A549 (cell line): Measurements from ENCODE around the gene COMMD7. TPM values are rescaled to one million over a fixed set of nuclear protein-coding genes. Genes with fewer than 3 reads are reported as not detected.

ENCODE experiments used
- ATAC-seq, 2 experiments: fragments of 200-7000 bp in 1 of 2; fragments of >200 bp in 1 of 2; cut with Nextera tagmentation in 1 of 2; cut with Tn5 transposase in 1 of 2; 3 replicates each; pipeline versions ENCODE4 v1.8.0 to v1.9.1; 2018 to 2020; ENCODE audit warnings: mild to moderate bottlenecking in 1 of 2, moderate library complexity in 1 of 2
- CTCF ChIA-PET: fragments of 300-600 bp; sonication (Branson Sonifier 250); formaldehyde crosslinking; extraction: SDS; loops from one replicate; lab custom pipeline; 2021; ENCODE audit warnings: antibody characterized with exemption, inconsistent platforms; lab: Yijun Ruan, JAX
- POLR2A ChIA-PET: fragments of 350-600 bp; formaldehyde crosslinking; extraction: SDS; loops from one replicate; lab custom pipeline; 2021; ENCODE audit warnings: antibody characterized with exemption, inconsistent platforms; lab: Yijun Ruan, JAX
- DNase-seq, 2 experiments: peaks; one replicate each; pipeline versions ENCODE4 v3.0.0 to v3.0.0-alpha.2; 2011 to 2016; ENCODE audit warnings: low read depth in 1 of 2, low spot score in 1 of 2
- FAIRE-seq: peaks from 2 replicates; lab custom pipeline; 2011; peaks lifted over from hg19 to GRCh38; lab: Jason Lieb, UNC
- H3K27ac ChIP-seq, 2 experiments: fragments of >200 bp; sonication (Bioruptor Twin); formaldehyde crosslinking; 3 replicates each; pipeline ENCODE4 v1.5.1; 2016 to 2017
- H3K4me1 ChIP-seq: fragments of >200 bp; sonication (Bioruptor Twin); formaldehyde crosslinking; 3 replicates; pipeline ENCODE4 v1.6.1; 2016
- H3K4me2 ChIP-seq: fragments of >200 bp; sonication (Bioruptor Twin); formaldehyde crosslinking; 3 replicates; pipeline ENCODE4 v1.6.1; 2016
- H3K4me3 ChIP-seq: fragments of >200 bp; sonication (Bioruptor Twin); formaldehyde crosslinking; 3 replicates; pipeline ENCODE4 v1.5.1; 2016
- H3K9me3 ChIP-seq: fragments of >200 bp; sonication (Bioruptor Twin); formaldehyde crosslinking; 3 replicates; pipeline ENCODE4 v1.6.1; 2016
- CBX2 ChIP-seq: fragments of 200-600 bp; sonication (generic); IDR thresholded peaks from 2 replicates; pipeline ENCODE4 v1.6.1; 2016; ENCODE audit warnings: low read depth, mild to moderate bottlenecking, borderline replicate concordance
- CBX8 ChIP-seq: fragments of 200-600 bp; sonication (generic); IDR thresholded peaks from 2 replicates; pipeline ENCODE4 v1.6.1; 2016
- CHD2 ChIP-seq: fragments of 150-350 bp; IDR thresholded peaks from 2 replicates; pipeline ENCODE4 v1.6.1; 2014; ENCODE audit warnings: low read length; ENCODE audit not compliant: partially characterized antibody
- EHF ChIP-seq: fragments of 250-450 bp; sonication (Bioruptor Pico); IDR thresholded peaks from 2 replicates; pipeline ENCODE4 v1.5.0; 2020; ENCODE audit warnings: mild to moderate bottlenecking
- ESRRA ChIP-seq: fragments of 150-350 bp; IDR thresholded peaks from 2 replicates; pipeline ENCODE4 v1.6.1; 2014; ENCODE audit warnings: mild to moderate bottlenecking, low read length, borderline replicate concordance
- FOSL2 ChIP-seq, 2 experiments: fragments of 450-650 bp in 1 of 2; fragments of >200 bp in 1 of 2; sonication (Bioruptor Twin) in 1 of 2; formaldehyde crosslinking; IDR thresholded peaks; 2 replicates each; pipeline versions ENCODE4 v1.5.0 to v1.6.1; 2016 to 2020; ENCODE audit warnings: mild to moderate bottlenecking in 1 of 2, moderate library complexity in 1 of 2
- FOXS1 ChIP-seq: fragments of 250-450 bp; sonication (Bioruptor Pico); IDR thresholded peaks from 2 replicates; pipeline ENCODE4 v1.5.0; 2020; ENCODE audit warnings: mild to moderate bottlenecking, moderate library complexity
- GATA3 ChIP-seq: IDR thresholded peaks from 2 replicates; pipeline ENCODE4 v1.6.1; 2012; ENCODE audit warnings: borderline replicate concordance
- HDAC2 ChIP-seq: fragments of 200-600 bp; sonication (generic); IDR thresholded peaks from 2 replicates; pipeline ENCODE4 v1.6.1; 2016
- HEYL ChIP-seq: fragments of 250-450 bp; sonication (Bioruptor Pico); IDR thresholded peaks from 2 replicates; pipeline ENCODE4 v1.8.0; 2021; ENCODE audit warnings: mild to moderate bottlenecking, moderate library complexity
- HOXA7 ChIP-seq: fragments of 250-450 bp; sonication (Bioruptor Pico); IDR thresholded peaks from 2 replicates; pipeline ENCODE4 v1.5.0; 2020; ENCODE audit warnings: mild to moderate bottlenecking, moderate library complexity
- HOXB5 ChIP-seq: fragments of 250-450 bp; sonication (Bioruptor Pico); IDR thresholded peaks from 2 replicates; pipeline ENCODE4 v1.5.0; 2020; ENCODE audit warnings: mild to moderate bottlenecking, moderate library complexity
- JUNB ChIP-seq: fragments of >200 bp; sonication (Bioruptor Twin); formaldehyde crosslinking; IDR thresholded peaks from 2 replicates; pipeline ENCODE4 v1.6.1; 2016
- KDM1A ChIP-seq: fragments of 200-600 bp; sonication (generic); IDR thresholded peaks from 2 replicates; pipeline ENCODE4 v1.6.1; 2016; ENCODE audit warnings: low read depth, mild to moderate bottlenecking
- MYC ChIP-seq: IDR thresholded peaks from 2 replicates; pipeline ENCODE4 v1.6.1; 2012; ENCODE audit warnings: mild to moderate bottlenecking, inconsistent platforms, low read length, improper control_type of control experiment, borderline replicate concordance
- NPAS2 ChIP-seq: fragments of 250-450 bp; sonication (Bioruptor Pico); IDR thresholded peaks from 2 replicates; pipeline ENCODE4 v1.8.0; 2022; ENCODE audit warnings: mild to moderate bottlenecking, moderate library complexity, borderline replicate concordance
- PHF8 ChIP-seq: fragments of 200-600 bp; sonication (generic); IDR thresholded peaks from 2 replicates; pipeline ENCODE4 v1.6.1; 2016; ENCODE audit warnings: low read depth, mild to moderate bottlenecking, antibody characterized with exemption, moderate library complexity, borderline replicate concordance
- RCOR1 ChIP-seq: fragments of 150-350 bp; IDR thresholded peaks from 2 replicates; pipeline ENCODE4 v1.6.1; 2014; ENCODE audit warnings: antibody characterized with exemption, low read length, low read depth
- SMC3 ChIP-seq: fragments of >200 bp; sonication (Bioruptor Twin); formaldehyde crosslinking; IDR thresholded peaks from 3 replicates; pipeline ENCODE4 v1.6.1; 2018; ENCODE audit warnings: inconsistent platforms
- SREBF2 ChIP-seq: fragments of 450-650 bp; IDR thresholded peaks from 2 replicates; pipeline ENCODE4 v1.6.1; 2014; ENCODE audit warnings: mild to moderate bottlenecking, moderate library complexity
- ZSCAN20 ChIP-seq: fragments of 250-450 bp; sonication (Bioruptor Pico); IDR thresholded peaks from 2 replicates; pipeline ENCODE4 v1.8.0; 2022; ENCODE audit warnings: mild to moderate bottlenecking, moderate library complexity
- WGBS: methylation state at CpG from one replicate; pipeline ENCODE4 v1.1.6; 2017; ENCODE audit errors: missing lambda C conversion rate; 5-methylcytosine and 5-hydroxymethylcytosine counted together
- polyA plus RNA-seq, 4 experiments: library from polyadenylated mRNA; depleted of rRNA in 3 of 4; stranded (reverse); fragments of >200 nt; fragmentation: RNase III in 1 of 4; extraction: RNeasy Plus Mini Kit Qiagen cat#74134 plus additional on column Dnase treatment in 1 of 4; gene quantifications; 2 replicates in 3 of 4; 3 replicates in 1 of 4; pipeline ENCODE4 v1.2.3, GENCODE V29; 2011 to 2017
- TF ChIP-seq, protein P1 (sequence below): fragments of 250-450 bp; sonication (Bioruptor Pico); IDR thresholded peaks from 2 replicates; pipeline ENCODE4 v1.5.0; 2020; ENCODE audit warnings: low read depth, mild to moderate bottlenecking, moderate library complexity
- TF ChIP-seq, protein P2 (sequence below): fragments of >200 bp; sonication (Bioruptor Twin); formaldehyde crosslinking; IDR thresholded peaks from 3 replicates; pipeline ENCODE4 v1.6.1; 2016
- TF ChIP-seq, protein P3 (sequence below): fragments of 250-450 bp; sonication (Bioruptor Pico); IDR thresholded peaks from 2 replicates; pipeline ENCODE4 v1.5.0; 2021; ENCODE audit warnings: mild to moderate bottlenecking, moderate library complexity, borderline replicate concordance
- TF ChIP-seq, protein P4 (sequence below): fragments of >200 bp; sonication (Bioruptor Twin); formaldehyde crosslinking; IDR thresholded peaks from 3 replicates; pipeline ENCODE4 v1.5.1; 2016
- TF ChIP-seq, protein P5 (sequence below): fragments of 200-600 bp; sonication (generic); IDR thresholded peaks from 2 replicates; pipeline ENCODE4 v1.6.1; 2016; ENCODE audit warnings: antibody characterized with exemption, mild to moderate bottlenecking, moderate library complexity

Gene COMMD7
- polyA plus RNA-seq, 2 of the 4 experiments (the other 2 are of a cell fraction), result 55.7 to 74.1 TPM

DNA sequence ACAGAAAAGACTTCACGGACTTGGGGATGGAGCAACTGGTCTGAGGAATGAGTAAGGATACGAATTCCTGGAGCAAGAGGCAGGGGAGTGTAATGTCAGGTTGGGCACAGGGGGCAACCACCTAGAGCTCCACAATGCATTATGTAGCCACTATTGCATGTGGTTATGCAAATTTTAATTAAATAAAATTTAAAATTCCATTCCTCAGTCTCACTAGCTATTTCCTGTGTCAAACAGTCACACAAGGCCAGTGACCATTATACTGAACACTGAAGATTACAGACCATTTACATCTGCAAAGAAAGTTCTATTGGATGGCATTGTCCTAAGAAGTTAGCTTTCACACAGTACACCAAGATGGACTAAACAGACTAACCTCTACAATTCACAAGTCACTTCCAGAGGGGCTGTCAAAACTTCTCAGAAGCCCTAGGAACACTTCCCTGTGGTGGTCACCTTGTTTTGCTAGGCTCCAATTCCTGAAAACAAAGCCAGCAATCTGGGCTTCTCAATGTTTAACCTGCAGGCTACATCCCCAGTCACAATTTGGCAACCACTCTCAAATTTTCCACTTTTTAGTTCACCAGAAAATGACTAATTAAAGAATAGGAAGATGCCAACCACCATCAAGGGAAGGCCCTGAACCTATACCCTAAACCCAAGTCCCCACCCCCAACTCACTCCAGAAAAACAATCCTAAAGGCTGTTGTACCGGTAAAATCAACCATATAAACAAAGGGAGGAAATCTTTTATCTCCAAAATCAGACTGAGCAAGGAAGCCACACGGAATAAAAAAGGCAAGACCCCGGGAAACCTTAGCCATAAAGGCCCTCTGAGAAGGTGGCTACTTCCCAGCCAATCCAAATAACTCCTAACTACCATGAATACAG, 35.3 kb downstream of the COMMD7 start:
- ChIA-PET CTCF (interaction anchor here (1.3 kb wide), 1 partner anchor 11 kb away, joined by 3 read pairs; no protein-coding TSS in a partner anchor), POLR2A (no interaction called here)
- ATAC-seq (no peak), DNase-seq (no peak), FAIRE-seq (no peak)
- Histone ChIP-seq H3K27ac (no peak overlapping the region), H3K4me1 (peaks cover 27% of the 10 kb centered on the region), H3K4me3 (no peak overlapping the region), H3K4me2 (no peak overlapping the region), H3K9me3 (no peaks in the 10 kb centered on the region)
- TF ChIP-seq RCOR1 (no peak), HDAC2 (no peak), HEYL (CRISPR knock-in tag) (no peak), HOXB5 (no peak), HOXA7 (CRISPR knock-in tag) (no peak), ZSCAN20 (CRISPR knock-in tag) (no peak), ESRRA (no peak), FOSL2 (IDR thresholded peaks at IDR 0.05) (no peak), FOSL2 (CRISPR knock-in tag; IDR thresholded peaks at IDR 0.05) (no peak), CBX2 (no peak), CBX8 (no peak), PHF8 (no peak), FOXS1 (CRISPR knock-in tag) (no peak)
- TF ChIP-seq, protein P1, sequence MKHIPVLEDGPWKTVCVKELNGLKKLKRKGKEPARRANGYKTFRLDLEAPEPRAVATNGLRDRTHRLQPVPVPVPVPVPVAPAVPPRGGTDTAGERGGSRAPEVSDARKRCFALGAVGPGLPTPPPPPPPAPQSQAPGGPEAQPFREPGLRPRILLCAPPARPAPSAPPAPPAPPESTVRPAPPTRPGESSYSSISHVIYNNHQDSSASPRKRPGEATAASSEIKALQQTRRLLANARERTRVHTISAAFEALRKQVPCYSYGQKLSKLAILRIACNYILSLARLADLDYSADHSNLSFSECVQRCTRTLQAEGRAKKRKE (CRISPR knock-in tag), result no peak
- TF ChIP-seq, protein P2, sequence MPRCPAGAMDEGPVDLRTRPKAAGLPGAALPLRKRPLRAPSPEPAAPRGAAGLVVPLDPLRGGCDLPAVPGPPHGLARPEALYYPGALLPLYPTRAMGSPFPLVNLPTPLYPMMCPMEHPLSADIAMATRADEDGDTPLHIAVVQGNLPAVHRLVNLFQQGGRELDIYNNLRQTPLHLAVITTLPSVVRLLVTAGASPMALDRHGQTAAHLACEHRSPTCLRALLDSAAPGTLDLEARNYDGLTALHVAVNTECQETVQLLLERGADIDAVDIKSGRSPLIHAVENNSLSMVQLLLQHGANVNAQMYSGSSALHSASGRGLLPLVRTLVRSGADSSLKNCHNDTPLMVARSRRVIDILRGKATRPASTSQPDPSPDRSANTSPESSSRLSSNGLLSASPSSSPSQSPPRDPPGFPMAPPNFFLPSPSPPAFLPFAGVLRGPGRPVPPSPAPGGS, result no peak
- TF ChIP-seq, protein P3, sequence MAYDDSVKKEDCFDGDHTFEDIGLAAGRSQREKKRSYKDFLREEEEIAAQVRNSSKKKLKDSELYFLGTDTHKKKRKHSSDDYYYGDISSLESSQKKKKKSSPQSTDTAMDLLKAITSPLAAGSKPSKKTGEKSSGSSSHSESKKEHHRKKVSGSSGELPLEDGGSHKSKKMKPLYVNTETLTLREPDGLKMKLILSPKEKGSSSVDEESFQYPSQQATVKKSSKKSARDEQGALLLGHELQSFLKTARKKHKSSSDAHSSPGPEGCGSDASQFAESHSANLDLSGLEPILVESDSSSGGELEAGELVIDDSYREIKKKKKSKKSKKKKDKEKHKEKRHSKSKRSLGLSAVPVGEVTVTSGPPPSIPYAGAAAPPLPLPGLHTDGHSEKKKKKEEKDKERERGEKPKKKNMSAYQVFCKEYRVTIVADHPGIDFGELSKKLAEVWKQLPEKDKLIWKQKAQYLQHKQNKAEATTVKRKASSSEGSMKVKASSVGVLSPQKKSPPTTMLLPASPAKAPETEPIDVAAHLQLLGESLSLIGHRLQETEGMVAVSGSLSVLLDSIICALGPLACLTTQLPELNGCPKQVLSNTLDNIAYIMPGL (CRISPR knock-in tag), result no peak
- TF ChIP-seq, protein P4, sequence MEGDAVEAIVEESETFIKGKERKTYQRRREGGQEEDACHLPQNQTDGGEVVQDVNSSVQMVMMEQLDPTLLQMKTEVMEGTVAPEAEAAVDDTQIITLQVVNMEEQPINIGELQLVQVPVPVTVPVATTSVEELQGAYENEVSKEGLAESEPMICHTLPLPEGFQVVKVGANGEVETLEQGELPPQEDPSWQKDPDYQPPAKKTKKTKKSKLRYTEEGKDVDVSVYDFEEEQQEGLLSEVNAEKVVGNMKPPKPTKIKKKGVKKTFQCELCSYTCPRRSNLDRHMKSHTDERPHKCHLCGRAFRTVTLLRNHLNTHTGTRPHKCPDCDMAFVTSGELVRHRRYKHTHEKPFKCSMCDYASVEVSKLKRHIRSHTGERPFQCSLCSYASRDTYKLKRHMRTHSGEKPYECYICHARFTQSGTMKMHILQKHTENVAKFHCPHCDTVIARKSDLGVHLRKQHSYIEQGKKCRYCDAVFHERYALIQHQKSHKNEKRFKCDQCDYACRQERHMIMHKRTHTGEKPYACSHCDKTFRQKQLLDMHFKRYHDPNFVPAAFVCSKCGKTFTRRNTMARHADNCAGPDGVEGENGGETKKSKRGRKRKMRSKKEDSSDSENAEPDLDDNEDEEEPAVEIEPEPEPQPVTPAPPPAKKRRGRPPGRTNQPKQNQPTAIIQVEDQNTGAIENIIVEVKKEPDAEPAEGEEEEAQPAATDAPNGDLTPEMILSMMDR, result no peak
- 92% methylated on average over 5 of the region's 5 CpGs for WGBS

DNA sequence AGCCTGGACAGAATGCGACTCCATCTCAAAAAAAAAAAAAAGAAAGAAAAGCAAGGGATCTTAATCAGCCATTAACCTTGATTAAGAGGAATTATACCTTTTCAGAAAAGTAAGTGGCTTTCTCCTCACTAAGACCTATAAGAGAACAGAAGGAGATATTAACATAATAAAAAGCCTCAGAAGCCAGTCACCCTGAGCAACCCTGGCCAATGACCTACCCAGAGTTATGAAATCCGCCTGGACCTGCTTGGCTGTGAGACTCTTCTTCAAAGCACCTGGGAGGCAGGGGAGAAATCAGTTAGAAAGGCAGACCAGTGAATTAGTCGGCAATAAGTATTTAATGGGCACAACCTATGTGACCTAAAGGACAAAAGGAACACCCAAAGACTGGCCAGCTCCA, 36.8 kb downstream of the COMMD7 start:
- POLR2A ChIA-PET, result no interaction called here
- no peak for FAIRE-seq
- CTCF ChIA-PET, result interaction anchor here (0.7 kb wide), 1 partner anchor 72 kb away, joined by 4 read pairs; no protein-coding TSS in a partner anchor
- Histone ChIP-seq H3K4me3 (no peak overlapping the region), H3K4me1 (peaks cover 24% of the 10 kb centered on the region), H3K9me3 (no peaks in the 10 kb centered on the region), H3K4me2 (no peak overlapping the region), H3K27ac (no peak overlapping the region)
- DNase-seq, result no peak
- 84% methylated on average over 3 of the region's 3 CpGs for WGBS
- ATAC-seq, result no peak
- TF ChIP-seq JUNB (no peak), NPAS2 (CRISPR knock-in tag) (no peak), KDM1A (no peak), SMC3 (no peak), EHF (CRISPR knock-in tag) (no peak), GATA3 (no peak), CHD2 (no peak), HEYL (CRISPR knock-in tag) (no peak), FOSL2 (IDR thresholded peaks at IDR 0.05) (no peak), FOSL2 (CRISPR knock-in tag; IDR thresholded peaks at IDR 0.05) (no peak), FOXS1 (CRISPR knock-in tag) (no peak), MYC (no peak), SREBF2 (no peak)
- TF ChIP-seq, protein P5, sequence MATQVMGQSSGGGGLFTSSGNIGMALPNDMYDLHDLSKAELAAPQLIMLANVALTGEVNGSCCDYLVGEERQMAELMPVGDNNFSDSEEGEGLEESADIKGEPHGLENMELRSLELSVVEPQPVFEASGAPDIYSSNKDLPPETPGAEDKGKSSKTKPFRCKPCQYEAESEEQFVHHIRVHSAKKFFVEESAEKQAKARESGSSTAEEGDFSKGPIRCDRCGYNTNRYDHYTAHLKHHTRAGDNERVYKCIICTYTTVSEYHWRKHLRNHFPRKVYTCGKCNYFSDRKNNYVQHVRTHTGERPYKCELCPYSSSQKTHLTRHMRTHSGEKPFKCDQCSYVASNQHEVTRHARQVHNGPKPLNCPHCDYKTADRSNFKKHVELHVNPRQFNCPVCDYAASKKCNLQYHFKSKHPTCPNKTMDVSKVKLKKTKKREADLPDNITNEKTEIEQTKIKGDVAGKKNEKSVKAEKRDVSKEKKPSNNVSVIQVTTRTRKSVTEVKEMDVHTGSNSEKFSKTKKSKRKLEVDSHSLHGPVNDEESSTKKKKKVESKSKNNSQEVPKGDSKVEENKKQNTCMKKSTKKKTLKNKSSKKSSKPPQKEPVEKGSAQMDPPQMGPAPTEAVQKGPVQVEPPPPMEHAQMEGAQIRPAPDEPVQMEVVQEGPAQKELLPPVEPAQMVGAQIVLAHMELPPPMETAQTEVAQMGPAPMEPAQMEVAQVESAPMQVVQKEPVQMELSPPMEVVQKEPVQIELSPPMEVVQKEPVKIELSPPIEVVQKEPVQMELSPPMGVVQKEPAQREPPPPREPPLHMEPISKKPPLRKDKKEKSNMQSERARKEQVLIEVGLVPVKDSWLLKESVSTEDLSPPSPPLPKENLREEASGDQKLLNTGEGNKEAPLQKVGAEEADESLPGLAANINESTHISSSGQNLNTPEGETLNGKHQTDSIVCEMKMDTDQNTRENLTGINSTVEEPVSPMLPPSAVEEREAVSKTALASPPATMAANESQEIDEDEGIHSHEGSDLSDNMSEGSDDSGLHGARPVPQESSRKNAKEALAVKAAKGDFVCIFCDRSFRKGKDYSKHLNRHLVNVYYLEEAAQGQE, result no peak
